ENCODE results near the gene RLN1.
"Not testable (repeated sequence)": the region's sequence is repeated elsewhere in the genome, so short reads cannot be mapped to it uniquely, and the experiment has no call there.

Gene RLN1, protein sequence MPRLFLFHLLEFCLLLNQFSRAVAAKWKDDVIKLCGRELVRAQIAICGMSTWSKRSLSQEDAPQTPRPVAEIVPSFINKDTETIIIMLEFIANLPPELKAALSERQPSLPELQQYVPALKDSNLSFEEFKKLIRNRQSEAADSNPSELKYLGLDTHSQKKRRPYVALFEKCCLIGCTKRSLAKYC

GRCh38 chr9:5338992-5339981 is at the start of gene RLN1:
Gene RLN1 (minus strand): TSS chr9:5339876. CDS start chr9:5339746, 130 bp downstream.
- DNase-seq (ENCODE audit: low spot score); POLR2A ChIA-PET (ENCODE audit: low non-redundant PET); H3K27ac ChIP-seq; CTCF ChIA-PET: not testable (repeated sequence)

DNA sequence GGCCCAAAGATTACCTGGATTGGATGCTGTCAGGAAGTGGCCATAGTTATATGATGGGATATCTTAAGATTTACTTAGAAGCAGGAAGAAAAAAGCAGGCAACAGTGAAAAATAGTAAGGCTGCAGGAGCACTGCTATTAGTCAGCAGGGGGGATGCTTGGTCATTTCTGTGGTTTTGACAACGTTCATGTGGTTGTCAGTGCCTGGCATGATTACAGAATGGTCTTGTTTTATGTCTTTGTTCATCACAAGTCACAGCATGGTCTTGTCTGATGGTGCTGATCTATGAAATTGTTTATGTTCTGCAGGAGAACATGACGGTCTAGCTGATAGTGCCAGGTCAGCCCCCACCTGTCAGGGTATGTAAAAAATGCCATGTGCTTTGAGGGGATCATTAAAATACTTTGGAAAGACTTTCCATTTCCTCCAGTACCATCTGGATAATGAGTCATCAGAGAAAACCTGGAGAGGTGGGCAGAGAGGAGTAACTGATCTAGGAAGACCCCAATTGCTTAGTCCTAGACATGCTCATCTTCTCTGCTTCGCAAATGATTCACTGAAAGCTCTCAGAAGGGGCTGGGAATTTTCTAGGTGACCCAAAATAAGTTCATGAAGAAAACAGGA is 49.5 kb upstream of the RLN1 start:
- no peak for TF ChIP-seq CTCF (conservative IDR thresholded peaks at IDR 0.05; ENCODE audit: low read depth)
- ChIA-PET POLR2A (ENCODE audit: low non-redundant PET) (no interaction called here), CTCF (no interaction called here)
- DNase-seq (ENCODE audit: low spot score) = peak; percentile 1
- H3K27ac ChIP-seq = no peak overlapping the region

DNA sequence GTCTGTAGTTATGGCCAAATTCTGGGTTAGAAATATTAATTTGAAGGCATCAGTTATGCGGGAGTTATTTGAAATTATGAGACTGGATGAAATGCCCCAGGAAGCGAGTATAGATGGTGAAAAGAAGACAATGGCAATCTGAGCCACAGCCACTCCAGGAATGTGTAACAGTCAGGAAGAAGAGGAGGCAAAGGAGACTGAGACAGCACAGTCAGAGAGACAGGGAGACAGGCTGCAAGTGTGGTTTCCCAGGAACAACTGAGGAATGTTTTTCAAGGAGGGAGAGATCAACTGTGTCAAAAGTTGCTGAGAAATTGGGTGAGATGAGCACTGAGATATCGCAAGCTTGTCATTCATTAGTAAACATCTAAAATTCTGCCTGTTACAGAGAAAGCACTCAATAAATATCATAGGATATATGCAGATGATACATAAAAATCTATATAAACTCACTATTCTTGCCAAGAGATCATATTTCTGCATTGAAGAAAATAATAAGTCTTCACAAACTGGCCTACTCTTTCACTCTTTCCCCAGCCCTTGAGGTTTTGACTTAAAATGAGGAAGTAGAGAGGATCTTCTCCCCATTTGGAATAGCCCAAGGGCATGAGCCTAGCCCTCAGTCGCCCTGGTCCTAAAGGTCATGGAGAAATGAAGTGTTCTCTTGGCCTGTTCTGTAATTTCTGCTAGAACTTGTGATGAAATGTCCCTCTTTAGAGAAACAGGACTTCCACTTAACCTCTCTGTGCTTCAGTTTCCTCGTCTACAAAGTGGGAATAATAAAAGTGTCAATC is 48.5 kb upstream of the RLN1 start:
- no peak overlapping the region for H3K27ac ChIP-seq
- ChIA-PET POLR2A (ENCODE audit: low non-redundant PET) (no interaction called here), CTCF (no interaction called here)
- no peak for DNase-seq (ENCODE audit: low spot score)
- TF ChIP-seq CTCF (conservative IDR thresholded peaks at IDR 0.05; ENCODE audit: low read depth) = no peak

DNA sequence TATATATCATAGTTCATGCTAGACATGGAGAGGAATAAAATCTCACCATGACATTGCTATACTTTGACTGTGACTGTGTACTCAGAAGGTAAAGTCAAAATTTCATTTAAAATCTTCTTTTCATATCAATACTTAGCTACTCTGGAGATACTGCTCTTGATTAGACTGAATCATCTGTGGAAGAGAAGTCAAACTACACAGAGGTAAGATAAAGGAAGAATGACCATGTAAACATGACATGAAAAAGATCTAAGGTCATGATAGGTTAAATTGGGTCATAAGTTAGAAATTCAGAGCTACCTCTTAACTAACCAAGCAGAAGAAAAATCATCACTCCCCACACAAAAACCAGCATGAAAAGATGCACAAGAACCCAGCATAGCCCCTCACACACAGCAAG is 44.8 kb upstream of the RLN1 start:
- DNase-seq (ENCODE audit: low spot score) = no peak
- no peak for TF ChIP-seq CTCF (conservative IDR thresholded peaks at IDR 0.05; ENCODE audit: low read depth)
- ChIA-PET CTCF (no interaction called here), POLR2A (ENCODE audit: low non-redundant PET) (no interaction called here)
- no peak overlapping the region for H3K27ac ChIP-seq

- H3K27ac ChIP-seq = no peak overlapping the region
- ChIA-PET CTCF (no interaction called here), POLR2A (ENCODE audit: low non-redundant PET) (no interaction called here)
- TF ChIP-seq CTCF (conservative IDR thresholded peaks at IDR 0.05; ENCODE audit: low read depth) = no peak
- DNase-seq (ENCODE audit: low spot score) = no peak
Observed at GRCh38 chr9:5382479-5382878, 42.8 kb upstream of the RLN1 start.

GRCh38 chr9:5375790-5376477 is 36.3 kb upstream of the RLN1 start:
- POLR2A ChIA-PET (ENCODE audit: low non-redundant PET) = no interaction called here
- no peak for DNase-seq (ENCODE audit: low spot score)
- no peak overlapping the region for H3K27ac ChIP-seq
- no peak for TF ChIP-seq CTCF (conservative IDR thresholded peaks at IDR 0.05; ENCODE audit: low read depth)
- CTCF ChIA-PET = no interaction called here

All from RWPE1 (cell line).